Measurements from ENCODE around the gene HOXC12.

HOXC12 gene

DNA sequence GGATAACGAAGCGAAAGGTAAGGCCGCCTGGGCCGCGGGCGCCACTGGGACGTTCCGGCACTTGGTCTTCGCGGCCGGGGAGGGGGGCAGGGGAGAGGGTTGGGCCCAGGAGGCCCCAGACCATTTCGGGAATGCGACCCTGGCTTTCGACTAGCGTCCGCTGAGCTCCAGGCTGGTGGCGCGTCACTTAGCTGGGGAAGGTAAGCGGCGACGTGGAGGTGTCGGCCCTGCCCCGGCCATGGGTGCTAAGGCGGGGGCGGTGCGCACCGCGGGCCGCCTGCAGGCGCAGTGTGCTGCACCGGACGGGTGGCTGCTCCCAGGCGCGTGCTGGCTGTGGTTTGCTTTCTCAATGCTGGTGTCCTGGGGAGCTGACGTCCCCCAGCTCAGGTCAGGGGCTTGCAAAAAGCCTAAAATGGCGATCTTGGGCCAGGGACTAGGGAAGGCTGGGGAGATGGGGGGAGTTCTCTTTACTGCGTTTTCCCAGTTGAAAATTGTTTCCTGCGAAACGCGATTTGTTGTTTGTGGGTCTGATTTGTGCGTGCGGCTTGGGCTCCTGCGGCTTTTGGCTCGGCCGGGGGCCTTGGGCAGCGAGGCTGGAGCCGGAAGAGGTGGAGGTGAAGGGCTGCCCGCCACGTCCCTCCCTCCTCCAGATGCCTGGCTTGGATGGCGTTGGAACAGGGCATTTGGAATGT, 31.4 kb downstream of the HOXC12 start:
- Mint-ChIP-seq H3K27ac (no peak overlapping the region), H3K9me3 (peaks cover 2% of the 10 kb centered on the region), H3K4me3 (no peak overlapping the region), H3K36me3 (no peaks in the 10 kb centered on the region), H3K27me3 (peaks cover 54% of the 10 kb centered on the region), H3K4me1 (peaks cover 23% of the 10 kb centered on the region)
- ATAC-seq (ENCODE audit: low read depth), result no peak
- DNase-seq (ENCODE audit: low spot score in 2 of 2), result no peak

DNA sequence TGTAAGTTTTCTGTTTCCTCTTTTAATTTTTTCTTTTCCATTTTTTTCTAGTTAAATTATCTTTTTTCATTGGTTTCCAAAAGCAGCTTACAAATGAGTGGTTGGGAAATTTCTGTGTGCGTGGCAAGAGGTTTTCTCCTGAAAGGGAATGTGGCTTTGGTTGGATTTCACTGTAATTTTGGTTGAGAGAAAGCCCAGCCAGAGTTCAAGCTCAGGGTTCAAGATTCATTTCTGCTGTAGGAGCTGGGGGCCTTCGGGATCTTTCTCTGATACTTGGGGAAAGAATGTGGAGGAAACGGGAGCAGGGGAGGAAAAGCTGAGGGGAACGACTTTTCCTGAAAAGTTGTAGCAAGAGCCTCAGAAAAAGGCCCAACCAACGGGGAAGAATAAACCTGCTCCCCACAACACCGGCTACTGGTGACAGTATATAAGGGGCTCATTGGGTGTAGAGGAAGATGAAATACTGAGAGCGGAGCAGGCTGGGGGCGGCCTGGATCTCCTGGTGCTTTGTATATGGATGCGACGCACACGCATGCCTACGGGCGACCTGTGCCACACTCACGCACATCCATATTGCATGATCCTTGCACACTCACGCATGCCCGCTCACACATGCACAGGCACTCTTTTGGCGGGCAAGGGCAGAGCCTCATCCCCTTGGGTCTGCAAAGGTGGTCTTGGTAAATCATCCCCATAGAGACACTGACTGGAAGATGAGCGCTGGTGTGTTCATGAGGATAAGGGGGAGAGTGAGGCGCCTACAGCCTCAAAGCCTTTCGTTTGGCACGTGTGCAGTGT, 32.2 kb downstream of the HOXC12 start:
- DNase-seq (ENCODE audit: low spot score in 2 of 2) (no peak), ATAC-seq (ENCODE audit: low read depth) (no peak)
- Mint-ChIP-seq H3K4me1 (peaks cover 24% of the 10 kb centered on the region), H3K4me3 (no peak overlapping the region), H3K9me3 (peaks cover 2% of the 10 kb centered on the region), H3K27me3 (peaks cover 51% of the 10 kb centered on the region), H3K36me3 (no peaks in the 10 kb centered on the region), H3K27ac (peak overlapping the region; percentile 35)

DNA sequence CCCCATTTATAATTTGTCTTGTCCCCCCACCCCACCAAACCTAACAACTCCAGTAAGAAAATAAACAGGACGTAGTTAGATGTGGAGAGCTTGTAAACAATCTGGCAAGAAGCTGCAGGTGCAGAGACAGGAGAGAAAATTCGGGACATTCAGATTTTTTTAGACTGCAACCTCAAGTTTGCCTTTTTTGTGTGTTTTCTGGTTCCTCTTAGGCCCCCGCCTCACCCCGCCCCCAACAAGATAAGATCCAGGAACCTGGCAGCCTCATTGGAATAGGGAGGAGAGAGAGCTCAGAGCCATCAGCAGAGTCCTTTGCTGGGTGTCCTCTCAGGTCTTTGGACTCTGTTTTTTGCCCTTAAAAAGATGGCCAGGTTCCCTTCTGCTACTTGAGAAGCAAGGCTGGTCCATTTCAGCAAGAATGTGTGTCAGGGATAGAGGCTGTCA, 33.1 kb downstream of the HOXC12 start:
- Mint-ChIP-seq H3K27ac (no peak overlapping the region), H3K9me3 (peaks cover 2% of the 10 kb centered on the region), H3K36me3 (no peaks in the 10 kb centered on the region), H3K4me1 (peaks cover 24% of the 10 kb centered on the region), H3K4me3 (no peak overlapping the region), H3K27me3 (peaks cover 55% of the 10 kb centered on the region)
- no peak for DNase-seq (ENCODE audit: low spot score in 2 of 2)
- no peak for ATAC-seq (ENCODE audit: low read depth)

DNA sequence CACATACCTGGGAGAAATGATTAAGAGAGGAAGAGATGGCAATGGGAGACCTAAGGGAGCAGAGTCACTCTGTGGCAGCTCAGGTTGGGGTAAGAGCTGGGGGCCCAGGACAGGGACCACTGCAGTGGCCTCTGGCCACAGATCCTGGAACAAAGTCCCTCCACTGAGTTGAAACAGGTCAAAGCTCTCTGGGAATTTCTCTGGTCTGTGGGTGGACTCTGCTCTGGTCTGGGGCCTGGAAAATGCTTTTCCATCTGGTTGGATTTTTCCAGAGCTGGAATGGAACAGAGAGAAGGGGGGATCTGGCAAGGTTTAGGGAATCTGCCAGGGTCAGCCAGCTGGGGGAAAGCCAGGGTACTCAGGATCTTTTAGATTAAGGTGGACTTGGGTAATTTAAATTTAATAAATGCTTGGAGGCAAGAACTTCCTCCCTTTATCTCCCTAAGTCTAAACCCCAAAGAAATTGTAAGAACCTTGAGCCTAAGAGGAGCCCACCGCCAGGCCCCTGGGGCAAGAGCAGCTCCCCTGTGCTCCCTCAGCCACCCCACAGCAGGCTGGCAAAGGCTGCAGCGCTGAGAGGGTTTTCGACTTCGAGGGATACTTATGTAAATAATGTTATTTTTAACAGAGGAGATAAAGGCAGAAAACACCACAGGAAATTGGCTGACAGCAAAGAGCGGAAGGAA, 34.0 kb downstream of the HOXC12 start:
- DNase-seq (ENCODE audit: low spot score in 2 of 2) (no peak), ATAC-seq (ENCODE audit: low read depth) (no peak)
- H3K4me1 Mint-ChIP-seq, result peaks cover 24% of the 10 kb centered on the region
- peaks cover 50% of the 10 kb centered on the region for H3K27me3 Mint-ChIP-seq
- H3K4me3 Mint-ChIP-seq, result peak overlapping the region; percentile 39
- H3K27ac Mint-ChIP-seq, result no peak overlapping the region
- peaks cover 2% of the 10 kb centered on the region for H3K9me3 Mint-ChIP-seq
- H3K36me3 Mint-ChIP-seq, result no peaks in the 10 kb centered on the region

DNA sequence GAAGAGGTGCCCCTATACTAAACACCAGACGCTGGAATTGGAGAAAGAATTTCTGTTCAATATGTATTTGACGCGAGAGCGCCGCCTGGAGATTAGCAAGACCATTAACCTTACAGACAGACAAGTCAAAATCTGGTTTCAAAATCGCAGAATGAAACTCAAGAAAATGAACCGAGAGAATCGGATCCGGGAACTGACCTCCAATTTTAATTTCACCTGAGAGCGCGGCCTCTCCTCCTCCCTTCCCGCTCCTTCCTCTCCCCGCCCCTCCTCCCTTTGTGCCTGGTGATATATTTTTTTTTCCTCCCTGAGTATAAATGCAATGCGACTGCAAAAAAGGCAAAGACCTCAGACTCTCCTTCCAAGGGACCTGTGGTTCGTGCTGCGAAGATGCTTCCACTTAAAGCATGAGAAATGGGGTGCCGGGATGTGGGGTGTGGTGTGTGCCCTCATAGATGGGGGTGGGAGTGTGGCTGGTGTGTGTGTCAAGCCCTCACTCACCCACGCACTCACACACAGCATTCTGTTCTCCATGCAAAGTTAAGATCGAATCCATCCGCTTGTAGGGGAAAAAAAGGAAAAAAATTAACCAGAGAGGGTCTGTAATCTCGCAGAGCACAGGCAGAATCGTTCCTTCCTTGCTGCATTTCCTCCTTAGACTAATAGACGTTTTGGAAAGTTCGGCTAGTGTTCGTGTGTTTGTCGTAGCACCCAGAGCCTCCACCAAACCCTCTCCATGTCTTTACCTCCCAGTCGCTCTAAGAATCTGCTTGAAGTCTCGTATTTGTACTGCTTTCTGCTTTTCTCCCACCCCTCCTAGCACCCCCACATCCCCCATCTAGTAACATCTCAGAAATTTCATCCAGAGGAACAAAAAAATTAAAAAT, 34.8 kb downstream of the HOXC12 start:
- ATAC-seq (ENCODE audit: low read depth), result peak; percentile 39
- H3K27me3 Mint-ChIP-seq, result peaks cover 56% of the 10 kb centered on the region
- no peak for DNase-seq (ENCODE audit: low spot score in 2 of 2)
- H3K9me3 Mint-ChIP-seq, result peaks cover 2% of the 10 kb centered on the region
- H3K4me3 Mint-ChIP-seq, result peak overlapping the region; percentile 39
- no peak overlapping the region for H3K27ac Mint-ChIP-seq
- peaks cover 24% of the 10 kb centered on the region for H3K4me1 Mint-ChIP-seq
- H3K36me3 Mint-ChIP-seq, result no peaks in the 10 kb centered on the region

DNA sequence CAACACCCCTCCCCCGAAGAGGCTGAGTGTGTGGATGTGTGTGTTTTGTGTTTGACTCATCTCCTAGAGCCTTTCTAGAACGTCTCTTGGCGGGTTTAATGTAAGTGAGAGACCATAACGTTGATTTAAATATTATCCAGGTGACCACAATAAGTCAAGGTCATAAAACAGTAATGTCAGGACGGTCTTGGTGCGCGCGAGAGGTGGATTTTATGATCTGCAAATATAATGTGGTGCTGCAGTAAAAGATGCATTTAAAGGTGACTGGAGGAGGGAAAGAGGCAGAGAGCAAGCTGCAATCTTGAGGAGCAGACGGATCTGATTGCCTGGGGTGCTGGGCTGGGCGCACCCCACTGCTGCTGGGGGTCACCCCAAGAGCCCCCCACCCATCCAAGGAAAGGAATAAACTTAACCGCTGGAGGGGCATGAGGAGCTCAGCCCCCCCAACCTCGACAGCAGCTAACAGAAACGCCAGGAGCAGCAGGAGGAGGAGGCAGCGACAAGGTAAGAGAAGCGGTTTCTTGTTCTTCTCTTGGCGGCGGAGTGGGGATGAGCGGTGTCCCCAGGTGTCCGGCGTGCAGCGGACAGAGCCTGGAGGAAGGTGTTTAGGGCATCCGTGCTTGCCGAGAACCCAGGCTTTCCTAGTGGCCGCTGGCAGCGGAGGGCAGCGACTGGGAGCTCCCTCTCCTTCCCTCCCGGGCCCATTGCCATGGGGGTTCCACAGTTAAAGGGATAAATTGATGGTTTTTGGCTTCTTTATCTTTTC, 35.8 kb downstream of the HOXC12 start:
- H3K4me3 Mint-ChIP-seq, result no peak overlapping the region

DNA sequence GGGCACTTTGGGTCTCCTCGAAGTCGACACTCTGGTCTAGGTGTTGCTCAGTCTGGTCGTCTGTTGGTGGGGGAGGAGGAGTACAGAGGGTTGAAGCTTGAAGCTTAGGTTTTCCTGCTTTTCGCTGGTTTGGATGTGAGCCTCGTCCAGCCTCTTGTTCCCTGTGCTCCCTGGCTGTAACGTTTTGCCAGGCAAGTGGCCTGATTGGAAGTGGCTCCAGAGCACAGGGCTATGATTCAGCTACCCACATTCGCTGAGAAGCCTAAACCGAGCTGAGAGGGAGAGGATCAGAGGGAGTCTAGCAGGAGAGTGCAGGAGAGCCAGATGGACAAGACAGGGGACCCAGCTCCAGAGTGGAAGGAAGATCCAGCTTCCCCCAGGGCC, 36.4 kb downstream of the HOXC12 start:
- DNase-seq (ENCODE audit: low spot score in 2 of 2) (no peak), ATAC-seq (ENCODE audit: low read depth) (no peak)
- H3K4me3 Mint-ChIP-seq, result no peak overlapping the region
- no peaks in the 10 kb centered on the region for H3K36me3 Mint-ChIP-seq
- peak overlapping the region; percentile 30 for H3K27ac Mint-ChIP-seq
- H3K27me3 Mint-ChIP-seq, result peaks cover 53% of the 10 kb centered on the region
- H3K4me1 Mint-ChIP-seq, result peaks cover 32% of the 10 kb centered on the region
- H3K9me3 Mint-ChIP-seq, result peaks cover 2% of the 10 kb centered on the region

More for the DNA sequence above, 35.8 kb downstream of the HOXC12 start:
- Mint-ChIP-seq H3K4me1 (peaks cover 28% of the 10 kb centered on the region), H3K27me3 (peaks cover 51% of the 10 kb centered on the region), H3K27ac (peak overlapping the region; percentile 30), H3K36me3 (no peaks in the 10 kb centered on the region), H3K9me3 (peaks cover 2% of the 10 kb centered on the region)
- ATAC-seq (ENCODE audit: low read depth), result no peak
- DNase-seq (ENCODE audit: low spot score in 2 of 2), result no peak

DNA sequence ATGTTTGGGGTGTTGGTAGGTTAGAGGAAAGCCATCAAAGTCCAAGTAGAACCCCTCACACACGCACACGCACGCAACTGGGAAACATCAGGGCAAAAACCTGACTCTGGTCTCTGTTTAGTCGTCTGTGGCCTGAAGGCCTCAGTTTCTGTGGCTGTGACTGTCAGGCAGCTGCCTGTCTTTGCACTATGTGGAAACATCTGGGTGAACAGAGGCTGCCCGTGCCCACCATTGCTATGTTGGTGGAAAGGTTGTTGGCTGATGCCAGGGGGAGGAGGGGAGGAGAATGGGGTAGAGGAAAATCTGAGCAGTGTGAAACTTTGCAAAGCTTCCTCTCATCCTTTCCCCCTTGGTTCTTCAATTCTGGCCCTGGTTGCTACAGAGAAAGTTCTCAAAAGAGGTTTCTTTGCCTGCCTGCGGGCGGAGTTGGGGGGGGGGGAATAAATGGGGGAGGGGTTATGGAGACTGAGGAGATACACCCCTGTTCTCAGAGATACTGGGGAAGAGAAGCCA, 37.7 kb downstream of the HOXC12 start:
- Mint-ChIP-seq H3K4me1 (peaks cover 36% of the 10 kb centered on the region), H3K4me3 (no peak overlapping the region)

DNA sequence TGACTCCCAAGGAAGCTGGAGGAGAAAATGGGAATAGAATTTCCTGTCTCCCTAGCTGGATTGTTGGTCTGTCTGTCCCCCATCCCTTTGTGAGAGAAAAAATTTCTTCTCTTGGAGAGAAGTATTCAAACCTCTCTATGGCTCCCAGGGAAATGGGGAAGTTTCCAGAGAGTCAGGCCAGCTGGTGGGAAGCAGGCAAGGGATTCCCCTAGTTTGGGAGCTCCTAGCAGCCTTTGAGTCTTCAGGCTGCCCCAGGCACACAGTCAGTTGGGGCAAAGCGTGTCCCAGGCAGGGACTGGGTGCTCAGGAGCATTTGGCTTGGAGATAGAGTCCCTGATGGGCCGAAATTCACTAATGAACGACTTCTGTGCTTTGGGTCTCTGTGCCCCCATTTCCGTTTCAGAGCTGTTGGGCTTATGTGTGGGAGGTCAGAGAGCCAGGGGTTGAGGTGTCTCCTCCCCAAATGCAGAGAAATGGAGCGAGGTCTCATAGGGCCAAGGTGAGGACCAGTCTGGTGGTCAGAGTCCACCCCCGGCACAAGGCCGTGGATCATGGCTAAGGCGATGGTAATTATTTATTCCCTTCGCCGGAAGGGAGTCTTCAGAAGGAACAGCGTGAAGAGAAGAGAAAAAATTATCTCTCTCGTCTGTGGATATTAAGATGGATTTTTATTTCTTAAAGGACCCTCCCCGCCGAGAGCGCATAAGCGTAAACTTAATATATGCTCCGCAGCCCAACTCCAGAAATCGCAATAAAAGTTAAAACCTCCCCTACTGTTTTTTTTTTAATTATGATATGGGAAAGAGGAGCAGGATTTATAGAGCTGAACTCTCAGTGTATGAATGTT, 38.7 kb downstream of the HOXC12 start:
- no peaks in the 10 kb centered on the region for H3K9me3 Mint-ChIP-seq
- no peaks in the 10 kb centered on the region for H3K36me3 Mint-ChIP-seq
- DNase-seq (ENCODE audit: low spot score in 2 of 2), result no peak
- no peak overlapping the region for H3K4me3 Mint-ChIP-seq
- H3K4me1 Mint-ChIP-seq, result peaks cover 37% of the 10 kb centered on the region
- H3K27me3 Mint-ChIP-seq, result peaks cover 50% of the 10 kb centered on the region
- H3K27ac Mint-ChIP-seq, result peak overlapping the region; percentile 83
- ATAC-seq (ENCODE audit: low read depth), result no peak

More for the DNA sequence above, 37.7 kb downstream of the HOXC12 start:
- Mint-ChIP-seq H3K27me3 (peaks cover 51% of the 10 kb centered on the region), H3K36me3 (no peaks in the 10 kb centered on the region), H3K9me3 (peaks cover 2% of the 10 kb centered on the region), H3K27ac (no peak overlapping the region)
- DNase-seq (ENCODE audit: low spot score in 2 of 2) (no peak), ATAC-seq (ENCODE audit: low read depth) (no peak)

DNA sequence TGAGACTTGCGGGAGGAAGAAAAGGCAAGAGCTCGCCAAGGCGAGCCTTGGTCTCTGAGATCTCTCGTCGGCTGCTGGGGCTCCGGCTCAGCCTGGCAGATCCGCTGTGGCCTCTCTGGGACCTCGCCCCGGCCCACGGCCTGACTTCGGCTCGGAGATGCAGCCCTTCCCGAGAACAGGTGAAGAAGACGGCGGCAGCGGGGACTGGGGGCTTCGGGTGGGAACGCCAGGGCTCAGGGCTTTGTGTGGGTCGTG, 39.2 kb downstream of the HOXC12 start:
- Mint-ChIP-seq H3K4me3 (peak overlapping the region; percentile 57), H3K4me1 (peaks cover 35% of the 10 kb centered on the region), H3K36me3 (no peaks in the 10 kb centered on the region), H3K27ac (peak overlapping the region; percentile 83), H3K9me3 (no peaks in the 10 kb centered on the region), H3K27me3 (peaks cover 54% of the 10 kb centered on the region)
- ATAC-seq (ENCODE audit: low read depth), result no peak
- no peak for DNase-seq (ENCODE audit: low spot score in 2 of 2)

DNA sequence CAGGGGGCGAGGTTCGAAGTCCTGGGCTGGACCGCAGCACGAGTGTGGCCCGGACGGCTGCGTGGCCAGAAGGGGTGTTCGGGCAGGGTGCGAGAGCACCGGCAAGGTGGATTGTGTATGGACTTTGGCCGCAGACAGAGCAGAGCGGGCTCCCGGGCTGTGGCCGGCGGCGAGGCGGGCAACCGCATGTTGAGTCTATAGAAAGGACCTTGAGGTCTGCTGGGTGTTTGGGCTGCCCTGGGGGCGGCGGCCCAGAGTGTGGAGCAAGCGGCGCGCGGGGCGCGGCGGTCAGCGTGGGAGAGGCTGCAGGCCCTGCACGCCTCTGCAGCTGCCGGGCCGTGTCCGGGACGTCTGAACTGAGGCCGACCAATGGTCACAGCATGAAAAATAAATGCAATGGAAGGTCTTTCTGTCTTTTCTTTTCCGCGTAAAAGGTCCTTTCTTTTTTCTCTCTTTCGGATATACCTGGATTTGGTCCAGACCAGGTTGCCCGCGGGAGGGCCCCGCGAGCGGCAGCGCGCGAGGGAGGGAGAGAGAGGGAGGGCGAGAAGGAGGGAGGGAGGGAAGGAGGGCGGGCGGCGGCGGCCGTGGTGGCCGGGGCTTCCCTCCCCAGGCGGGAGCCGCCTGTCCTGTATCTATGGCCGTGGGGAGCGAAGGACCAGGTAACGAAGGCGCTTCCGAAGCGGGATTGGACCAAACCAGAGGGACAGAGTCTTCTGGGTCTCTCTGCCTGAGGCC, 39.7 kb downstream of the HOXC12 start:
- ATAC-seq (ENCODE audit: low read depth) (no peak), DNase-seq (ENCODE audit: low spot score in 2 of 2) (no peak)
- no peaks in the 10 kb centered on the region for H3K36me3 Mint-ChIP-seq
- H3K27me3 Mint-ChIP-seq, result peaks cover 52% of the 10 kb centered on the region
- no peaks in the 10 kb centered on the region for H3K9me3 Mint-ChIP-seq
- peak overlapping the region; percentile 57 for H3K4me3 Mint-ChIP-seq
- peaks cover 30% of the 10 kb centered on the region for H3K4me1 Mint-ChIP-seq
- peak overlapping the region; percentile 83 for H3K27ac Mint-ChIP-seq

DNA sequence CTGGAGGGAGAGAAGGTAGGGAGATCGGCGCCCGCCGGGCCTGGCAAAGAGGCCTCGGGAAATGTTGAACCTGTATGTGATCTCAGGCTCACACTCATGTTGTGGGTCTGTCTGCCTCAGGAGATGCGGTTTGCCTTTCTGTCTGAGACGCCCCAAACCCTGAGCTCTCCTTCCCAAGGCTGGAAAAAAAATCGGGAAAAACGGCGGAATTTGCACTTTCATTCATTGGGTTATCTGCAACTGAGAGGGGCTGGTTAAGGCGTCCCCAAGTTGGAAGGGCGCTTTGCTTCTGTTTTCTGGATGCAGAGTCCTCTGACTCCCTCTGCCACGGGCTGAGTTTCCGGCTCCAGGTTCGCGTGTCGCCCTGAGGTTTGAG, 40.3 kb downstream of the HOXC12 start:
- Mint-ChIP-seq H3K9me3 (no peaks in the 10 kb centered on the region), H3K4me3 (peak overlapping the region; percentile 39), H3K4me1 (peaks cover 24% of the 10 kb centered on the region), H3K27me3 (peaks cover 47% of the 10 kb centered on the region), H3K27ac (peak overlapping the region; percentile 21), H3K36me3 (no peaks in the 10 kb centered on the region)
- ATAC-seq (ENCODE audit: low read depth) (no peak), DNase-seq (ENCODE audit: low spot score in 2 of 2) (no peak)
